HG02938 (cell line): Measurements from ENCODE around the gene ZDHHC13.

ENCODE experiments used
- ATAC-seq: cut with Tn5 transposase; IDR thresholded peaks from one replicate; pipeline ENCODE4 v1.9.1; 2021; ENCODE audit warnings: mild to moderate bottlenecking, moderate library complexity; ENCODE audit not compliant: unreplicated experiment

ZDHHC13 gene

DNA sequence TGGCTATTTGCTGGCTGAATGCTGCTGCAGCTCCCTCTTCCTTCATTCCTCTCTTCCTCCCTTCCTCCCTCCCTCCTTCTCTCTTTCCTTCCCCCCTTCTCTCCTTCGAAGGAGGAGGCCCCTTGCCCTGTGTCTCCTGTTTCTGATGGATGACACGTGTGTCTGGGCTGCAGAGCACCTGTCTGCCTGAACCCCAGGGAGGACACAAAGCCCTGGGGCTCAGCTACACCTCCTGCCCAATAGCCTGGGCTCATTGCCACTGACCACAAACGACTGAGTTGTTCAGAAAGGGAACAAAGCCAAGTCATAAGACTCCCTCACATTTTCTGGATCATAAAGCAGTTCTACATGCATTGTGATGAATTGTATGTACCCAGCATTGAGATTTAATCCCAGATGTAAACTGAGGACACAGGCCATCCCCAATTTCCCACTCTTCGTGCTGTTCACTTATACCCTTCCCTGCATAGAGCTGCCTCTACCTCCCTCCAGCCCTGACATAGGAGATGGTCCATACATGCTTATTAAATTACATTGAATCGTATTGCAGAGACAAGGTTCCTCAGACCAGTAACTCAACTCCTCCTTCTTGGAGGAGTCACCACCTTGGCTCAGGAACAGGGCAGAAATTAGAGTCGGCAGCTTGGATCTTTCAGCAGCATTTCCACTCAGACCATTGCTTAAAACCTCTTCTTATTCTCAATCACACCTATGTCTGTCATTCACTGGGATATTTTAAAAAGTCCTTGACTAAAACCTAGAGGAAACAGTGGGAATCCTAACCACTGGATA lies 83.6 kb downstream of the ZDHHC13 start:
- ATAC-seq = no peak

DNA sequence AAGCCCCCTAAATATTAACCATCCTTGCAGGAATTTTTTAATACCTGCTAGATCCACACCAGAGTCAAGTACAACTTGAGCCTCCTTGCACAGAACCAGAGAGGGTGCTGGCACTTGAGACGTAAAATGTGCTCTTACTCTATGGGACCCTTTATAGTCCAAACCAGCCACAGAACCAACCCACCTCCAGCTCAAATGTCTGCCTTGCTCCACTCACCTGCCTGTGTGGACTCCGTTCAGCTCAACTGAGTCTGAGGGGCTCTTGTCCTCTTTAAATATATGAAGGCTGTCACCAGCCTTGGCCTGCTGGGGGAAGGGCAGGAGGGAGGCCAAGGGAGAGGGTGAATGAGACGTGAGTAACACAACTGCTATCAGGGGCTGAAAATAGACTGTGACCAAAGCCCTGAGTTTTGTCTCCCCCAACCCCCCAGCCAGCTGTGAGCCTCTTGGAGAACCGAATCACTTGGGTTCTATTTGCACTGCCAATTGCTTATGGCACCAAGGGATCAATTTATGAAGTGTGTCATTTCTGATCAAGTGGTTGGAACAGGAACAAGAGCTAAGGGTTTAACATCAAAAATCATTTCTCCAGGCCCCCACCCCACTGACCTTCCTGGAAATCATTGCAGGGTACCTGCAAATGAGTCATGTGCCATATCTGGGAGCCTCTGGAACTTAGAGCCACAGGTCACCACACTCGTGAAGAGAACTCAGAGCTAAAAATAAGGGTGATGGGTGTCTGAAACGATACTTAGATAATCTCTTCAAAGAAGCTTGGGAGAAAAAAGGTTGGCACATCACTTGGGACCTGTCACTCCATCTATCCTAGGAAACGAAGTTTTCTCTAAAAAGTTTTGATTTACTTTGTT lies 85.0 kb downstream of the ZDHHC13 start, which contains the start of gene CSRP3:
Gene CSRP3, minus strand, starts transcription at position 247 of the 869 bp plus-strand sequence. CDS start 9,535 bp downstream, outside the sequence.
- ATAC-seq = no peak

- no peak for ATAC-seq
Measured at GRCh38 chr11:19204836-19205235, 87.9 kb downstream of the ZDHHC13 start.

DNA sequence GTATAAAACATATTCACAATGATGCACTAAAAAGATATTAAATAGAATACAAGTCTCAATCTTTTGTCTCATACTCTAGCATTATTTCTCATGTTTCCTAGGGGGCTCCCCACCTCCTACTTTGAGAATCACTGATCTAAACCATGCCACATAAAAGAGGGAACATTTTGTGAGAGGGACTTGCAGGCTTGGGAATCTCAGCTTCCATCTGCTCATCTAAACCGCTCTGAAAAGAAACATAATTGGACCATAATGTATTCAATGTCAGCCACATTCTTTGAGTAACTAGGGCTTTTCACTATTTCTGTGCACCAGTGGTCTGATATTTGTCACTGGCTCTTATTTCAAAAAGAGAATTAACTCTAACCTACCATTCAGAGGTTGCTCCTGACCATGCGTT lies 91.2 kb downstream of the ZDHHC13 start:
- ATAC-seq = no peak

DNA sequence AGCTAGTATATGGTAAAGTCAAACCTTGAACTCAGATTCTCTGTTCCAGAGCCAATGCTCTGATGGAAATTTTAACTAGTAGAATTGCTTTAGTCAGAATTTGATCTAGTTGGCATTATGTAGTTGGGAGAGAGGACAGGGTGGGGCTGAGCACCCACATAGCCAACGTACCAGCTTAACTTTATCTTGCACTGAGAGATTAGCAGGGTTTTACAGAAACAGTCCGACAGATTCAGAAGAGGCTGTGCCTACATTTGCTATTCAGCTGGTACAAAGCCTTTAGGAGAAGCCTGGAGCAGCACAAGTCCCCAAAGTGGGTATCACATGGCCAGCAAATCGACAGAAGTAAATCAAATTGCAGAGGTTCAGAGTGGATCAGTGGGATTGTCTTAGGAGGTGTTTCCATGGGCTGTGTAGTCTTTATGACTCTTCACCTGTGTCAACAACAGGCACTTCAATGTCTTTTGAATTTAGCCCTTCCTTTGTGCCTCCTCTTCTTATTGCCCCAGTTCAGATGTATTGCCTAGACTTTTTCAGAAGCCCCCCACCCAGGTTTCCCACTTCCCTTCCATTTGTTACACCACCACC lies 92.1 kb downstream of the ZDHHC13 start:
- no peak for ATAC-seq

- no peak for ATAC-seq
Measured at GRCh38 chr11:19209617-19210370, 92.8 kb downstream of the ZDHHC13 start.

GRCh38 chr11:19216021-19216420 lies 99.1 kb downstream of the ZDHHC13 start:
- ATAC-seq = no peak

GRCh38 chr11:19216709-19217374 lies 99.9 kb downstream of the ZDHHC13 start:
- ATAC-seq = no peak

GRCh38 chr11:19218216-19218615 lies 101.2 kb downstream of the ZDHHC13 start:
- no peak for ATAC-seq

DNA sequence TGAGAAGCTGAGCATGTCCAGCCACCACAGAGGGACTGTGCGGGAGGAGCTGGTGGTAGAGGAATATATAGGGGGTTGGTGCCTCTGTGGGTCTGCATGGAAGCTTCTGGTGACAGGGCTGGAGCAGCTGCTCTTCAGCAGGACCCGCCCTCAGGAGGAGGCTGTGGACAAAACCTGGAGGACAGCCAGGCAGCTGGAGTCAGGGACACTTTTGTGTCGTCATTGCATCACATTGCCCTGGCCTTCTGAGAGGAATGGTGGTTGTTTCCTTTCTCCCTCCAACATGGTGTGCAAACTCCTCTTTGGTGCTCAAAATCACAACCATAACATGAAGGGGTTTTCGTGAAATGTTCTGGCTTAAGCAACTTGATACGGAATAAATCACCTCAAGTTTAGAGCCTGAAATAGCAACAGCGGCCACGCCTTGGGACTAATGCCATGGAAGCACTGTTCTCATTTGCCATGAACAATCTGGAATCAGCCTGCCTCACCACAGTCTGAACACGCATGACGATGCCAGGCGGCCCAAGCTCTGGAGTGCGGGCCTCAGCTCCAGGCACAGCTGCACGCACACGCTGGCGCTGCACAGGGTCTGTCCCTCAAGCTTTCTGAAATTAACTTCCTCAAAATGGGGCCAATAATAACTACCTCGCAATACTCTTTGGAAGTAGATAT lies 102.0 kb downstream of the ZDHHC13 start:
- no peak for ATAC-seq

DNA sequence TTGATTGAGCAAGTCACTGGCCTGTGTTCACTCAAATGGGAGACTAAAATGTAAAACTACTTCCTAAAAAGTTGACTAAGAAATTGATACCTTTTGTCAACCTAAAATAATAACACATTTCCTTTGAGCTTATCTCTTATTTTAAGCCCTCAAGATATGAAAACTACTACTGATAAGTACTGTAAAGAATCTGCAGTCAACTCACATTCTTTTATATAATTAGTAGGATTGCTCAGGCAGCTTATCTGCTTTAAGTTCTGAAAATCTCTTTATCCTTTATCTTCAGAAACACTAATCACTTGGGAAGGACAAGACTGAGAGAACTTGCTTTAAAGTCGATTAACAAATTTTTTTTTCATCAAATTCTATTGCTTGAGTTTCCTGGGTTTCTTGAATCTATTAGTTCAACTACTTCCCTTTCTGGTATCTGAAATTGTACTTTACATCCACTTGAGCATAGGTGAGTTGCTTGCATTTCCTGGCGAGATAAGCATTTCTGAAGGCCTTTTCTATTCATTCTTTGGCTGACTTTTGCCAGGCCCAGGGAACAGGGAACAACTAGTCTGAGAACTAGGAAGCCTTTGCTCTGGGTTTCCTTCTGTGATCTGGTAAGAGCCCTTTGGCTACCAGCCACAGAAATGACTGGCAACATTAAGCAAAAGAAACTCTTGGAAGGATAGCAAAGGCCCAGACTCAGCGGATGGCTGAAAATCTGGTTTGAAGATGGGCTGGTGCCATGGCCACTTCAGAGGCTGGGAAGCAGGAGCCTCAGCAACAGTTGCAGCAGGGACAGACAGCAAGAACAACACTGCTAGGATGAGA lies 104.1 kb downstream of the ZDHHC13 start:
- ATAC-seq = no peak

GRCh38 chr11:19225123-19225522 lies 108.2 kb downstream of the ZDHHC13 start:
- no peak for ATAC-seq

DNA sequence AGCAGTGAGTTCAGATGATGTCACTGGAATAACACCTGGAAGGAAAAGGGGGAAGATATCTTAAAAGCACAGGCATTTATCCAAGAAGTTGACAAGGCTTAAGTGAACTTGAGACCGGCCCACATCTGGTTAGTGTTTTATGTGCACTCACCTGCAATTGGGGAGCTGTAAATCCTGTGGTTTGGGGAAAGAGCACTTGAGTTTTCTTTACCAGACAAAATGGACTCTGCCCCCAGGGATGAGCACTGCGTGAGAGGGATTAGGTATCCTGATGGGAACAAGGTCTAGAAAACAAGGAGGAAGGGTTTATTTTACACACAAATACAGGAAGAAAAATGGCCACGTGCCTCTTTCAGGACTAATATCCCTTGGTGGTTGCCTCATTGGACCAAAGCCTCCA lies 108.6 kb downstream of the ZDHHC13 start:
- no peak for ATAC-seq
